Epithelial cell of esophagus (primary cell): Measurements from ENCODE around the gene CLEC2D.
"Not testable (repeated sequence)": the region's sequence is repeated elsewhere in the genome, so short reads cannot be mapped to it uniquely, and the experiment has no call there.

Experiments used
- DNase-seq: peaks from one replicate; pipeline ENCODE4 v3.0.0; 2010; ENCODE audit warnings: low read depth
- H3K4me3 ChIP-seq: 2 replicates; pipeline ENCODE4 v1.5.1; 2011; ENCODE audit warnings: mild to moderate bottlenecking, low read length, control low read depth
- TF ChIP-seq, protein P1 (sequence below): IDR thresholded peaks from 2 replicates; pipeline ENCODE4 v1.5.1; 2011; ENCODE audit warnings: low read depth, mild to moderate bottlenecking, low read length, control low read depth, inconsistent platforms; ENCODE audit not compliant: insufficient read depth; ENCODE audit errors: missing control alignments

The CLEC2D gene

DNA sequence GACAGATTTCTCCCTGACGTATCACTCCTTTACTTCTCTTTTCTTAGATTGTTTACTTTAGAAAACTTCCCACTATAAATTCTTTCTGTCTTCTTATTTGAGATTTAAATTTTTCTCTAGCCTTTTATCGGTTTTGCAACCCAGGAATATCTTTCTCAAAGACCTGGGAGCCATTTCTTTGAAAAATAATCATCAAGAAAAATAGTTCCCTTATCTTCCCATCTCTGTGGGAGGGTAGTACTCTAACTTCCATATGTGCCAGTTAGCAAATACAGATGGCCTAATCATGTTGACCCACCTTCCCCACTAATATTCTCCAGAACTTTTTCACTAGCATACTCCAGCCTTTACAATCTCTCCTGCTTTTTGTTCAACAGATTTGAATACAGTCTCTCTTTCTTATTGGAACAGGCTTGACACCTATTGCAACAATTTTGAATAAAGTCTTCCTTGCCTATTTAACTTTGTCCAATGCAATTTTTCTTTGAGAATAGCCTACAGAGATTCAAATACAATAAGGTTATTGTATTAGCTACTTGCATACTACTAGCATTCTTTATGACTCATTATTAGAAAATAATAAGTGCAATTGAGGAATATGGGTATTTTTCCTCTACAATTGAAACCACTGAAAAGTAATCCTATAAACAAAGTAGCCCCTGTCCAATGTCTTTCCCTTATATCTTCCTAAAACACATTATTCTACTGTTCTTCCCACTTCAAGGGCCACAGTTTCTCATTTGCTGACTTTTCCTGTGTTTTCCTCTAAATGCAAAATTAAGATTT lies 34.4 kb upstream of the CLEC2D start:
- H3K4me3 ChIP-seq: no peak overlapping the region
- no peak for DNase-seq
- TF ChIP-seq, protein P1, sequence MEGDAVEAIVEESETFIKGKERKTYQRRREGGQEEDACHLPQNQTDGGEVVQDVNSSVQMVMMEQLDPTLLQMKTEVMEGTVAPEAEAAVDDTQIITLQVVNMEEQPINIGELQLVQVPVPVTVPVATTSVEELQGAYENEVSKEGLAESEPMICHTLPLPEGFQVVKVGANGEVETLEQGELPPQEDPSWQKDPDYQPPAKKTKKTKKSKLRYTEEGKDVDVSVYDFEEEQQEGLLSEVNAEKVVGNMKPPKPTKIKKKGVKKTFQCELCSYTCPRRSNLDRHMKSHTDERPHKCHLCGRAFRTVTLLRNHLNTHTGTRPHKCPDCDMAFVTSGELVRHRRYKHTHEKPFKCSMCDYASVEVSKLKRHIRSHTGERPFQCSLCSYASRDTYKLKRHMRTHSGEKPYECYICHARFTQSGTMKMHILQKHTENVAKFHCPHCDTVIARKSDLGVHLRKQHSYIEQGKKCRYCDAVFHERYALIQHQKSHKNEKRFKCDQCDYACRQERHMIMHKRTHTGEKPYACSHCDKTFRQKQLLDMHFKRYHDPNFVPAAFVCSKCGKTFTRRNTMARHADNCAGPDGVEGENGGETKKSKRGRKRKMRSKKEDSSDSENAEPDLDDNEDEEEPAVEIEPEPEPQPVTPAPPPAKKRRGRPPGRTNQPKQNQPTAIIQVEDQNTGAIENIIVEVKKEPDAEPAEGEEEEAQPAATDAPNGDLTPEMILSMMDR: no peak

DNA sequence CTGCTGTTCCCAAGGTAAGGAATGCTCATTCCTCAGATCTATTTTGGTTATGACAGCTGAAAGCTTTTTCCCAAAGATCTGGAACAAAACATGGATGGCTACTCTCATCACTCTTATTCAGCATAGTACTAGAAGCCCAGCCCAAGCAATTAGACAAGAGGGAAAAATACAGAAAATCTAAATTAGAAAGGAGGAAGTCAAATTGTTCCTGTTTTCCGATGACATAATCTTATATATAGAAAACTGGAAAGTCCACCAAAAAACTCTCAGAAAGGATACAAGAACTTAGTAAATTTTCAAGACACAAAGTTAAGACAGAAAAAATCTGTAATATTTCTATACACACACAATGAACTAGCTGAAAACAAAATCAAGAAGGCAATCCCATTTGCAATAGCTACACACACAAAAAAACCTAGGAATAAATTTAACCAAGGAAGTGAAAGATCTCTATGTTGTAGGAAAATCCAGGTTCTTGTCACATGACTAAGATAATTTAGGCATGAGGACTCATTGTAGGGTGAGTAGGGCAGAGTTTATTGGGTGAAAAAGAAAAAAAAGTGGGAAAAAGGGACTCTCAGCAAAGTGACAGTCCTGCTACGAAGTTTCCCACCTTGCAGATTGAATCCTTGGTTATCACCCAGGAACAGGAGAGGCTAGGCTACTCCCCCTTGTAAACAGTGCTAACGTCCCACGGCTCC lies 33.2 kb upstream of the CLEC2D start:
- no peak for DNase-seq
- H3K4me3 ChIP-seq: no peak overlapping the region
- TF ChIP-seq, protein P1: no peak

DNA sequence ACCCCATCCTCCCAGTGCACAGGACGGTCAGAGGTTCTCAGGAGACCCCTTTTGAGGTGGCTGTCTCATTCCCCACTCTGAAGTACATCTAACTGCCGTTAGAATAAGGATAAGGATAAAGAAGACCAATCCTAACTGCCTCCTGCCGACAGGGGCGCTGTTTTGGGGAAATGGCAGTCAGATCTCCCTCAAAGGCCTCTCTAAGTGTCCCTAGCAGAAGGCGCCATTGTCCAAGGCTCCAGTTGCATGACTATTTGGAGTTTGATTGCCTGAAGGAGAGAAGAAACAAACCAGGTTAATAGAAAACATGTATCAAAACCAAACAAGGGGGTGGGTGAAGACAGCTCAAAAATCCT lies 32.7 kb upstream of the CLEC2D start:
- no peak for DNase-seq

DNA sequence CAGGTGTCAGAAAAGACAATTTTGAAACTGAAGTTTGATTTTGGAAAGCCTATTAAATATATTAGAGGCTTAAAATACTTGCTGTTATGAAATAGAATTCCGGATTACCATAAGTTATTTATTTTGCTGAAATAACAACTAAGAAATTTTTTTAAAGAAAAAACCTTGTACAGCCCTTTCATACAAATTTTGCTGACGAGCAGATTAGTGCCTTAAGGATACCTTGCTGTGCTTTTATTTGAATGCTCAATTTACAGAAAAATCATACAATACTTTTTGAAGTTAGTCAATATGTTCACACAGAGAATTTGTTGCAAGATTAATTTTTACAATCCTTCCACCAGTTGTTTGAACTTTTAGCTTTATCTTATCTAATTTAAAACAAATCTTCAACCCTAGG lies 29.5 kb upstream of the CLEC2D start:
- TF ChIP-seq, protein P1: no peak
- H3K4me3 ChIP-seq: no peak overlapping the region
- DNase-seq: no peak

More for the DNA sequence above, 32.7 kb upstream of the CLEC2D start:
- no peak overlapping the region for H3K4me3 ChIP-seq
- TF ChIP-seq, protein P1: no peak

DNA sequence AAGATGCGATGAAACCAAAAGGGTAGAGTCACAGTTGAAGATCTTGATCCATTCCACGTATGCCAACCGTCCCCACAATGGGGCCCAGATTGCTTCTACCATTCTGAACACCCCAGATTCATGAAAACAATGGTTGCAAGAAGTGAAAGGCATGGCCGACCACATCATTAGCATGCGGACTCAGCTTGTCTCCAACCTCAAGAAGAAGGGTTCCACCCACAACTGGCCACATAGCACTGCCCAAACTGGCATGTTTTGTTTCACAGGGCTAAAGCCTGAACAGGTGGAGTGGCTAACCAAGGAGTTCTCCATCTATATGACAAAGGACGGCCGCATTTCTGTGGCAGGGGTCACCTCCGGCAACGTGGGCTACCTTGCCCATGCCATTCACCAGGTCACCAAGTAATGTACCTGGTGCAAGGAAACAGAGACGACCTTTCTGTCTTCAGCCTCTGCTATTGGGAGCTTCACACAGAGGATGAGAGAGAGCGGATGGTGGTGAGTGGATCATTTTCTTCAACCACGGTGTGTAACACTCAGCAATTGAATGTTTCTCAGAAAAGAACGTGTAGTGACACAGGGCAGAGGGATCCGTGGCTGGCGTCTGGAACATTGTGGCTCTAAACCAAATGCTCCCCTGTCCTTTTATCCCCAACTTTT lies 26.8 kb upstream of the CLEC2D start:
- TF ChIP-seq, protein P1: no peak
- H3K4me3 ChIP-seq: no peak overlapping the region

DNA sequence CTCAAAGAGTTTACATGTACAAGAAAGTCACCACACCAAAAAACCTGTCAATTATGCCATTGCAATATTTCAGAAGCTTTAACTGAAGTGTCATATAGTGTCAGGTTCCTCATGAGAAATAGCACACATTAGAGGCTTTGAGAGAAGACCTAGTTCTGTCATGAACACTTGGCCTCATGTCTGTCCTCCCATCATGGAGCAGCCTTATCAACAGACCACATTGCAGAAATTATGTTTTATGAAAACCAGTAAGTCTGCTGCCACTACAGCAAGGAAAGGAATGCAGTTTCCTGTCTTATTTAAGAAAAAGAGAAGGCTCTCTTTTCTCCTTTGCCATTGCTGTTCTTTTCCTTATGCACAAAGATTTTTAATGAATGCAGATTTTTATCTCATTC lies 26.2 kb upstream of the CLEC2D start:
- TF ChIP-seq, protein P1: no peak
- no peak overlapping the region for H3K4me3 ChIP-seq
- no peak for DNase-seq

More for the DNA sequence above, 26.8 kb upstream of the CLEC2D start:
- DNase-seq: no peak

DNA sequence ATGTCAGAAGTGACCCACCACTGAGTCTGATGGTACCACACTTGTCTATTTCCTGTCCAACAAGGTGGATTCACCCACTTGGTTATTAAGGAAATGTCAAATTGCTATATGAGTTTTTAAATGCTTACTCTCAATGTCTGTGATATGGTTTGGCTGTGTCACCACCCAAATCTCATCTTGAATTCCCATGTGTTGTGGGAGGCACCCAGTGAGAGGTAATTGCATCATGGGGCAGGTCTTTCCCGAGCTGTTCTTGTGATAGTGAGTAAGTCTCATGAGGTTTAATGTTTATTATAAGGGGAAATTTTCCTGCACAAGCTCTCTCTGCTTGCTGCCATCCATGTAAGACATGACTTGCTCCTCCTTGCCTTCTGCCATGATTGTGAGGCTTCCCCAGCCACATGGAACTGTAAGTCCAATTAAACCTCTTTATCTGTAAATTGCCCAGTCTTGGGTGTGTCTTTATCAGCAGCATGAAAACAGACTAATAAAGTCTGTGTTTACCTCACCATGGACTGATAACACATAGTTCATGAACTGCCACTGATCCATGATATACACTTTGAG lies 24.4 kb upstream of the CLEC2D start:
- DNase-seq: peak; percentile 48
- H3K4me3 ChIP-seq: not testable (repeated sequence)
